Aorta (tissue), 5 donors: ENCODE data around the gene PRICKLE2. TPM values are rescaled to one million over a fixed set of nuclear protein-coding genes. Genes with fewer than 3 reads are reported as not detected.

ENCODE experiments used
- ATAC-seq: fragments of 200-7000 bp; cut with Tn5 transposase; one replicate; pipeline ENCODE4 v1.9.1; 2022; ENCODE audit warnings: moderate library complexity; ENCODE audit not compliant: low FRiP score
- DNase-seq, 2 donors: peaks; one replicate each; pipeline ENCODE4 v3.0.0-alpha.2; 2020
- H3K27ac ChIP-seq, 2 donors: one replicate each; pipeline ENCODE4 v1.5.1; 2013; ENCODE audit warnings: low read length in 2 of 2, mild to moderate bottlenecking in 2 of 2, moderate library complexity in 2 of 2, control low read depth in 1 of 2, inconsistent platforms in 1 of 2, low read depth in 1 of 2
- H3K27me3 ChIP-seq, 2 donors: one replicate each; pipeline ENCODE4 v1.6.1; 2013; ENCODE audit warnings: control low read depth in 1 of 2, low read length in 1 of 2, mild to moderate bottlenecking in 1 of 2, moderate library complexity in 1 of 2; ENCODE audit not compliant: insufficient read depth in 2 of 2, control insufficient read depth in 1 of 2
- H3K36me3 ChIP-seq, 2 donors: one replicate each; pipeline ENCODE4 v1.6.1; 2013; ENCODE audit warnings: control low read depth in 1 of 2, low read length in 1 of 2, mild to moderate bottlenecking in 1 of 2; ENCODE audit not compliant: insufficient read depth in 2 of 2, control insufficient read depth in 1 of 2
- H3K4me1 ChIP-seq, 2 donors: one replicate each; pipeline ENCODE4 v1.6.1; 2013; ENCODE audit warnings: low read length in 2 of 2, control low read depth in 1 of 2, mild to moderate bottlenecking in 1 of 2, moderate library complexity in 1 of 2; ENCODE audit not compliant: insufficient read depth in 2 of 2, control insufficient read depth in 1 of 2
- H3K4me3 ChIP-seq, 2 donors: one replicate each; pipeline ENCODE4 v1.5.1; 2013; ENCODE audit warnings: low read length in 2 of 2, control low read depth in 1 of 2, mild to moderate bottlenecking in 1 of 2
- H3K9me3 ChIP-seq: one replicate; pipeline ENCODE4 v1.6.1; 2013; ENCODE audit warnings: mild to moderate bottlenecking, low read length; ENCODE audit not compliant: control insufficient read depth
- WGBS, 2 donors: extraction: QIAGEN DNeasy Blood & Tissue Kit; methylation state at CpG; one replicate each; pipeline ENCODE4 v1.1.7; 2013; 5-methylcytosine and 5-hydroxymethylcytosine counted together
- intact Hi-C, 2 donors: fragments of 100-400 bp; cut with DNase I; formaldehyde crosslinking; loops; one replicate each; pipeline versions ENCODE4 v1.14.2 to v1.15.0; 2022
- polyA plus RNA-seq, 2 donors: library from polyadenylated mRNA; stranded (reverse); fragments of 200-250 nt; gene quantifications; one replicate each; pipeline ENCODE4 v1.2.3, GENCODE V29; 2013
- total RNA-seq, 2 donors: library from RNA; stranded (reverse); fragmentation: NEBNext Ultra II Directional; extraction: Animal tissue kit (Norgen Biotek cat#: 25700); gene quantifications; one replicate each; pipeline ENCODE4 v1.2.1, GENCODE V29; 2021
- donor health status: healthy with polysubstance abuse.
- donor health status: Bipolar disorder and iron deficiency.
- donor health status: DM: no; HTN: no; CAD: no.
- donor health status: DM: no; HTN: no; CAD: no.
- donor health status: DM: yes; HTN: yes; CAD: no.

PRICKLE2 gene
- total and polyA plus RNA-seq, 4 donors = 2.1 to 42.1 (median 13.9) TPM

DNA sequence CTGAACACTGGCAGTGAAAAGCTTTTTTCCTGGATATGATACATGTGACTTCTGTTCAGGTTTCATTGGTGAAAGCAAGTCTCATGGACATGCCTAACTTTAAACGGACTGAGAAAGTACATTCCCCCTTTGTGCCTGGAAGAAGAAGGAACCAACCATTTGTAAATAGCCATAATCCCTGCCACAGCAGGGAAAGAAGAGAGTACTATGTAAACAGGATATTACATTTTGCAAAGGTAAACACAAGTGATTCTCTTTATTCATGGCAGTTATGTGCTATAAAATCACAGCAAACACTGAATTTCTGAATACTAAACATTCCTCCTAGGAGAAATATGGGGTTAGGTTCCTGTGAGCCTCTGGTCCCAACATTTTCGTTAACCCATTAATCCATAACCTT is 46.8 kb downstream of the PRICKLE2 start:
- DNase-seq (no peak), ATAC-seq (no peak)
- 90% methylated on average over 2 of the region's 2 CpGs for WGBS, 2 donors
- Histone ChIP-seq H3K4me3 (no peak overlapping the region), H3K27ac (no peak overlapping the region), H3K27me3 (no peaks in the 10 kb centered on the region), H3K4me1 (no peaks in the 10 kb centered on the region), H3K36me3 (no peaks in the 10 kb centered on the region), H3K9me3 (no peaks in the 10 kb centered on the region)
- intact Hi-C loops = no loop called here

DNA sequence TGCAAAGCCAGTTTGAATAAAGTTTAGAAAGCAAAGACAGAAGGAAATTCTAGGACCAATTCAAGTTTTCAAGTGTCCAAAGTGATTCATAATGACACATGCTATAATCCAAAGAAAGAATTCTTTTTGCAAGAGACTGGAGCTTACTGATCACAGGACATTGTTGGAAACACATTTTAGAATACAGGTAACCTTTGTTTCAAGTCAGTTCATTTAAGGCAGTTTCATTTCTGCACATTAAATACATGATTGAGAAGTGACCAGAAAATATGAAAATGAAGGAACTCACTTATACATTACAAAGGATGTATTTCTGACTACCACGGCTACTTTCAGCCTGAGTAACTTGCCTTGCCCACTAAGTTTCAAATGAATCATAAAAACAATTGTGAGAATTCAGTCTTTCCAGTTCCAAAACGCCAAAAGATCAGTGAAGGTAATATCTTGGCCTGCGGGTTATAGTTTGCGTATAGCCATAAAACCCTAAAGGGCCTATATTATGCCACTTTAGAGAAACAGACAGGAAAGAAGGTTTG is 48.7 kb downstream of the PRICKLE2 start:
- no peak overlapping the region for H3K27ac ChIP-seq
- 89 to 93% methylated on average over 4 of the region's 4 CpGs for WGBS, 2 donors

DNA sequence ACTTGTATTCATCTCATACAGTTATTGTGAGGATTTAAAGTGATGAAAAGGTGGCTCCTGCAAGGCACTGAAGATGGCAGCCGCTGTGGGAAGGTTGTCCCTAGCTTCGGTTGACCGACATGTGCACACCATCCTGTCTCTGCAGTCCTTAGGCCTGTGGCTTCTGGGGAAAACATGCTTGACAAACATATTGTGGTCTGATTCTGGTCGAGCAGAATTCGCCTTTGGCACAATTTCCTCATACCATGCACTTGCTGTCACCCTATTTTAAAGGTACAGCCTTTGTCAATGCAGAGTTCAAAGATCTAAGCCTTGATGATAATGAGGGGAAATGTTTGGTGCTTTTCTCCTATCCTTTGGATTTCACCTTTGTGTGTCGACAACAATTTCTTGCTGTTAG is 50.9 kb downstream of the PRICKLE2 start:
- Histone ChIP-seq H3K9me3 (no peaks in the 10 kb centered on the region), H3K4me1 (no peaks in the 10 kb centered on the region), H3K36me3 (no peaks in the 10 kb centered on the region), H3K27me3 (no peaks in the 10 kb centered on the region), H3K4me3 (no peak overlapping the region), H3K27ac (no peak overlapping the region)
- WGBS, 2 donors = 81 to 83% methylated on average over 6 of the region's 6 CpGs
- ATAC-seq = no peak
- DNase-seq = no peak
- intact Hi-C loops = no loop called here

More for the DNA sequence above, 48.7 kb downstream of the PRICKLE2 start:
- ATAC-seq (no peak), DNase-seq (no peak)
- intact Hi-C loops = no loop called here
- Histone ChIP-seq H3K27me3 (no peaks in the 10 kb centered on the region), H3K9me3 (no peaks in the 10 kb centered on the region), H3K4me3 (no peak overlapping the region), H3K4me1 (no peaks in the 10 kb centered on the region), H3K36me3 (no peaks in the 10 kb centered on the region)

DNA sequence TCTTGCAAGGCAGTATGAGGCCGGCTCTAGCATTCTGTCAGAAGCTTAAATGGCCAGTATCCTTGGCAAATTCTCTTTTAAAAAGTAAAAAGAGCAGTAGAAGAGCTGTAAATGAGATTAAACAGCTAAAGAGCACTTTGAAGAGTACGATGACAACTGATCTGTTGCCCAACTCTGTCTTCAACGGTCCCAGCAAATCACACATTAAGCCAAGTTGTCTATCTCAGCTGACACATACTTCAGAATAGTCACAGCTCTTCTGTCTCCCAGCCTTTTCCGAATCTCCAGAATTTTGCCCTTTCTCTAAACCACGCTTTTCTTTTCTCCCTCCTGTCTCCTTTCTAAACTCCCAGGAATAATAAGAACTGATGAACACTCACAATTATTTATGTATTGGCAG is 51.7 kb downstream of the PRICKLE2 start:
- H3K4me3 ChIP-seq = no peak overlapping the region
- no peaks in the 10 kb centered on the region for H3K36me3 ChIP-seq
- no peak for DNase-seq
- no peaks in the 10 kb centered on the region for H3K4me1 ChIP-seq
- ATAC-seq = no peak
- intact Hi-C loops = no loop called here
- H3K27me3 ChIP-seq = no peaks in the 10 kb centered on the region
- no peaks in the 10 kb centered on the region for H3K9me3 ChIP-seq
- WGBS, 2 donors = 75 to 79% methylated on average over 5 of the region's 5 CpGs
- no peak overlapping the region for H3K27ac ChIP-seq

DNA sequence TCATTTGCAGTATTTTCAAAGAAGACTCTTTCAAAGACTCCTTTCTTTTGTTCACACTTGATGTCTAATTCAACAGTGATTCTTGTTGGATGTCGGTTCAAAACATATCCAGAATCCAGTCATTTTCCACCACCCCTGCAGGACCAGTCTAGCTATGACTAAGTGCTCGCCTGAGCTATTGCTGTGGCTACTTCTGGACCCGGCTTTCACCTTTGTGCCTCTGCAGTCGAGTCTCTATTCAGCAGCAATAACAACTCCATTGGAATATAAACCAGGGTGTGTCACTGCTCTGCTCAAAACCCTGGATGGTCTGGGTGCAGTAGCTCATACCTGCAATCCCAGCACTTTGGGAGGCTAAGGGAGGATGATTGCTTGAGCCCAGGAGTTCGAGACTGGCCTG is 55.0 kb downstream of the PRICKLE2 start:
- DNase-seq (no peak), ATAC-seq (no peak)
- Histone ChIP-seq H3K27me3 (no peaks in the 10 kb centered on the region), H3K27ac (no peak overlapping the region), H3K9me3 (no peaks in the 10 kb centered on the region), H3K4me3 (no peak overlapping the region), H3K4me1 (no peaks in the 10 kb centered on the region), H3K36me3 (no peaks in the 10 kb centered on the region)
- intact Hi-C loops = no loop called here
- 92 to 93% methylated on average over 5 of the region's 5 CpGs for WGBS, 2 donors

DNA sequence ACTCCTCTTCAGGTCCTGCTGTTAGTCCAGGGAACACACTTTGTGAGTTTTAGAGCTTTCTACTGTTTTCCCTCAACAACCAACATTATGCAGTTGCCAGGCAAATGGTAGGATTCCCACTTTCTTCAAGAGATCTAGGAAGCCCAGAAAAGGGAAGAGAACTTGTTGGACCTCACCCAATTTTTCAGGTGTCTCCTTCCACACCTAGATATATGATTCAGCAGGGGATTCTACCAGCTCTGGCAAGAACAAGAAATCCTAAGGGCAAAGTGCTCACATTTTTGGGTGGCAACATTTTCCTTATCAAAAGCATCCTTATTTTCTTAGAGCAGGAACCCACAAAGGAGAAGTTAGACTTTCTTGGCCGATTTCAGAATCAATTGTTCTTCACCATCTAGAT is 57.4 kb downstream of the PRICKLE2 start:
- WGBS, 2 donors = 94 to 97% methylated on average over 1 of the region's 1 CpG
- intact Hi-C loops = loop anchor here (5.0 to 10.0 kb wide), 3 partner anchors 47 to 136 kb away; no protein-coding TSS in a partner anchor
- DNase-seq = no peak
- Histone ChIP-seq H3K27ac (no peak overlapping the region), H3K27me3 (no peaks in the 10 kb centered on the region), H3K4me3 (no peak overlapping the region), H3K36me3 (no peaks in the 10 kb centered on the region), H3K4me1 (peaks cover 2 to 6% of the 10 kb centered on the region in 2 donors), H3K9me3 (no peaks in the 10 kb centered on the region)
- no peak for ATAC-seq

DNA sequence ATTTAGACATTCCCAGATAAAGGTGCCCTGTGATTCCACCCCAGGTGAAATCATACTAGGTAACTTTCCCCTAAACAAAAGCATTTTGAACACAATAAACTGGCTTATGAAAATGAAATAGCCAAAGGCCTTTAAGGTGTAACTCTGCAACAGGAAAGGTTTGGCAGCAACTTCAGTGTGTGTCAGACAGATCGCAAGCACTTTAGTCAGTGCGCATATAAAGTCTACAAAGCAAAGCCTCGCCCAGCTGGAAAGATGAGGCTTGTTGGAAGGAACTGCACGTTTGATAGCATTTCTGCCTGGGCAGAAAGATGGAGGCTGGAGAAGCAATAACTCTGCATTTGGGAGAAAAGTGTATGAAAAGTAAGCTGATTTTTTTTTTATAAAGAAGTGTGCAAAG is 57.9 kb downstream of the PRICKLE2 start:
- intact Hi-C loops = loop anchor here (5.0 to 10.0 kb wide), 3 partner anchors 47 to 135 kb away; no protein-coding TSS in a partner anchor
- Histone ChIP-seq H3K27ac (peak overlapping the region in 1 of 2 donors; percentile 6), H3K27me3 (no peaks in the 10 kb centered on the region)

DNA sequence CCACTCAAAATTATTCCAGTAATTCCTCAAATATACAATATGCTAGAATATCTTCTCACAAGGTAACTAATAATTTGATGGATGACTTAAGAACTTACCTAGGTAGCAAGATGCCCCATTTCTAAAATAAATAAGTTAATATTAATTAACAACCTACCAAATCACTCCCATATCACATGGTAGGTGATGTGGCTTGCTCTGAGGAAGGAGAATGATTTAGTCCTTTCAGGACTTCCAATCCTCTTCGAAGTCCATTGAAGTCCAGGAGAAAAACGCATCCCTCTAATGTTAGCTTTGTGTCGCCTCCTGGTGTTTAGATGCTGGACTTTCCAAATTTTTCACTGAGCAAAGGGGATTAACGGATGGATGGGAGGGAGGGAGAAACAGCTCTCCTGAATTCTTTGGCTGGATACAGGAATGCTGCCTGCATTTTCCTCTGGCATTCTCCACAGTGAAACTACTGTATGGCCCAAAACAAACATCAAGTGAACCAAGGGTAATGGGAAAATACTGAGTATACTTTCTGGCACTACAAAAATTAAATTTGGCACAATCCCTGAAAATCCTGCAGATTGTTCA is 58.6 kb downstream of the PRICKLE2 start:
- no peaks in the 10 kb centered on the region for H3K27me3 ChIP-seq
- intact Hi-C loops = loop anchor here (5.0 to 10.0 kb wide), 3 partner anchors 48 to 134 kb away; no protein-coding TSS in a partner anchor
- WGBS, 2 donors = 1 to 4% methylated on average over 4 of the region's 4 CpGs
- no peaks in the 10 kb centered on the region for H3K9me3 ChIP-seq
- no peaks in the 10 kb centered on the region for H3K36me3 ChIP-seq
- peak; percentile 52 for ATAC-seq
- H3K4me3 ChIP-seq = no peak overlapping the region
- peaks cover 2 to 6% of the 10 kb centered on the region in 2 donors for H3K4me1 ChIP-seq
- no peak for DNase-seq
- no peak overlapping the region for H3K27ac ChIP-seq

More for the DNA sequence above, 57.9 kb downstream of the PRICKLE2 start:
- peaks cover 2 to 6% of the 10 kb centered on the region in 2 donors for H3K4me1 ChIP-seq
- H3K36me3 ChIP-seq = no peaks in the 10 kb centered on the region
- 7 to 14% methylated on average over 4 of the region's 4 CpGs for WGBS, 2 donors
- ATAC-seq (no peak), DNase-seq (no peak)
- no peaks in the 10 kb centered on the region for H3K9me3 ChIP-seq
- no peak overlapping the region for H3K4me3 ChIP-seq

DNA sequence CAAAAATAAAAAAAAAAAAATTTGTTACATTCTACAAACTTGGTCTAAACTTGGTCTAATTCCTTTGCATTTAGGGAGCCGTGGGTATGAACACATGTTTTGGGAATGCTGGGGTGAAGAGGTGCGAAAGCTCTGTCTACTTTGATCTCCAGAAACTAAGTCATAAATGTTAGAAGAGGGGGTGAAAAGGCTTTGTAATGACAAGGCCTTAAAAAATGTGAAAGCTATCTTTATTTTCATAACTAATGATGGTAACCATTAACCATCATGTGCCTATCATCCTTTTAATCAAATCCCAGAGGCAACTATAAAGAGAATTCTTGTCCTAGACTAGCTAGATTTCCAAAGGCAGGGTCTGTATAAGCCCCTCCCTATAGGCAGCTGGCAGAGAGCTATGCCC is 60.9 kb downstream of the PRICKLE2 start:
- DNase-seq (no peak), ATAC-seq (no peak)
- Histone ChIP-seq H3K36me3 (peaks cover 0 to 2% of the 10 kb centered on the region in 2 donors), H3K27ac (no peak overlapping the region), H3K9me3 (no peaks in the 10 kb centered on the region), H3K4me3 (no peak overlapping the region), H3K27me3 (no peaks in the 10 kb centered on the region), H3K4me1 (peaks cover 2 to 6% of the 10 kb centered on the region in 2 donors)
- intact Hi-C loops = loop anchor here in 1 of 2 donors (10.0 kb wide), 2 partner anchors 50 to 130 kb away; no protein-coding TSS in a partner anchor
- WGBS, 2 donors = 94 to 99% methylated on average over 2 of the region's 2 CpGs
